ENCODE results near the gene SUV39H1.
"Not testable (repeated sequence)": the region's sequence is repeated elsewhere in the genome, so short reads cannot be mapped to it uniquely, and the experiment has no call there.

SUV39H1 gene

GRCh38 chrX:48696301-48696908, at the start of gene SUV39H1:
Gene SUV39H1 (plus strand): TSS chrX:48696734. CDS start chrX:48696785, 51 bp downstream.
- peak; percentile 89 for DNase-seq

- DNase-seq, result peak; percentile 40
Measured at GRCh38 chrX:48648336-48648751, 48.2 kb upstream of the SUV39H1 start.

- no peak for DNase-seq
Measured at GRCh38 chrX:48649102-48649501, 47.4 kb upstream of the SUV39H1 start.

GRCh38 chrX:48652055-48652579, 44.4 kb upstream of the SUV39H1 start:
- DNase-seq, result not testable (repeated sequence)

- not testable (repeated sequence) for DNase-seq
Measured at GRCh38 chrX:48654746-48655145, 41.8 kb upstream of the SUV39H1 start.

GRCh38 chrX:48659686-48660085, 36.8 kb upstream of the SUV39H1 start:
- not testable (repeated sequence) for DNase-seq

- DNase-seq, result no peak
Measured at GRCh38 chrX:48663241-48663640, 33.3 kb upstream of the SUV39H1 start.

GRCh38 chrX:48664156-48664555, 32.4 kb upstream of the SUV39H1 start:
- DNase-seq, result no peak

GRCh38 chrX:48665991-48666390, 30.5 kb upstream of the SUV39H1 start:
- no peak for DNase-seq

GRCh38 chrX:48666649-48667048, 29.9 kb upstream of the SUV39H1 start:
- no peak for DNase-seq

GRCh38 chrX:48667509-48667908, 29.0 kb upstream of the SUV39H1 start:
- no peak for DNase-seq

GRCh38 chrX:48668187-48668586, 28.3 kb upstream of the SUV39H1 start:
- DNase-seq, result not testable (repeated sequence)

- peak; percentile 93 for DNase-seq
Measured at GRCh38 chrX:48676106-48676892, 20.2 kb upstream of the SUV39H1 start.

GRCh38 chrX:48676893-48677270, 19.7 kb upstream of the SUV39H1 start:
- peak; percentile 18 for DNase-seq

- DNase-seq, result no peak
Measured at GRCh38 chrX:48677516-48677915, 19.0 kb upstream of the SUV39H1 start.

- DNase-seq, result peak; percentile 45
Measured at GRCh38 chrX:48680467-48680866, 16.1 kb upstream of the SUV39H1 start.

GRCh38 chrX:48680925-48681324, 15.6 kb upstream of the SUV39H1 start:
- not testable (repeated sequence) for DNase-seq

- no peak for DNase-seq
Measured at GRCh38 chrX:48681539-48682183, 14.9 kb upstream of the SUV39H1 start.

GRCh38 chrX:48682795-48683194, 13.7 kb upstream of the SUV39H1 start:
- DNase-seq, result not testable (repeated sequence)

- peak; percentile 76 for DNase-seq
Measured at GRCh38 chrX:48683411-48683982, 13.0 kb upstream of the SUV39H1 start, which contains the start of gene WAS. Gene WAS (plus strand): TSS chrX:48683799. CDS start chrX:48683854, 55 bp downstream.

GRCh38 chrX:48684134-48684533, 12.4 kb upstream of the SUV39H1 start:
- no peak for DNase-seq

- DNase-seq, result no peak
Measured at GRCh38 chrX:48685416-48685815, 11.1 kb upstream of the SUV39H1 start.

GRCh38 chrX:48688531-48689150, 7.9 kb upstream of the SUV39H1 start:
- no peak for DNase-seq
